H54 (cell line): ENCODE results near the gene CDK17.
"Not testable (repeated sequence)": the region's sequence is repeated elsewhere in the genome, so short reads cannot be mapped to it uniquely, and the experiment has no call there.

Source experiments
- DNase-seq: peaks from one replicate; pipeline ENCODE4 v3.0.0; 2011; ENCODE audit warnings: low spot score, mixed read lengths; ENCODE audit not compliant: insufficient read length
- FAIRE-seq: peaks from 3 replicates; lab custom pipeline; 2011; peaks lifted over from hg19 to GRCh38; lab: Jason Lieb, UNC
- POLR2A ChIP-seq: IDR thresholded peaks from 2 replicates; pipeline ENCODE4 v1.6.1; 2011; ENCODE audit warnings: low read depth, mild to moderate bottlenecking, low read length

The CDK17 gene

GRCh38 chr12:96366381-96366654, 33.9 kb downstream of the CDK17 start:
- no peak for DNase-seq
- FAIRE-seq, result no peak
- no peak for TF ChIP-seq POLR2A

- no peak for FAIRE-seq
- DNase-seq, result no peak
- no peak for TF ChIP-seq POLR2A
Observed at GRCh38 chr12:96365604-96366380, 34.4 kb downstream of the CDK17 start.

GRCh38 chr12:96364092-96364700, 36.0 kb downstream of the CDK17 start:
- no peak for TF ChIP-seq POLR2A
- FAIRE-seq (no peak), DNase-seq (no peak)

GRCh38 chr12:96361074-96361473, 39.2 kb downstream of the CDK17 start:
- no peak for TF ChIP-seq POLR2A
- no peak for DNase-seq
- no peak for FAIRE-seq

GRCh38 chr12:96360550-96360949, 39.7 kb downstream of the CDK17 start:
- no peak for TF ChIP-seq POLR2A
- DNase-seq, result no peak
- no peak for FAIRE-seq

- TF ChIP-seq POLR2A, result no peak
- FAIRE-seq (no peak), DNase-seq (no peak)
Observed at GRCh38 chr12:96359328-96359727, 40.9 kb downstream of the CDK17 start.

GRCh38 chr12:96356831-96357230, 43.4 kb downstream of the CDK17 start:
- no peak for TF ChIP-seq POLR2A
- no peak for DNase-seq
- no peak for FAIRE-seq

GRCh38 chr12:96354844-96355534, 45.2 kb downstream of the CDK17 start:
- FAIRE-seq (no peak), DNase-seq (no peak)
- TF ChIP-seq POLR2A, result no peak

- TF ChIP-seq POLR2A, result no peak
- no peak for FAIRE-seq
- no peak for DNase-seq
Observed at GRCh38 chr12:96354326-96354725, 45.9 kb downstream of the CDK17 start.

- FAIRE-seq, result no peak
Observed at GRCh38 chr12:96352161-96352835, 47.9 kb downstream of the CDK17 start.

GRCh38 chr12:96350982-96351381, 49.3 kb downstream of the CDK17 start:
- no peak for DNase-seq

More at GRCh38 chr12:96352161-96352835, 47.9 kb downstream of the CDK17 start:
- no peak for TF ChIP-seq POLR2A
- DNase-seq, result no peak

GRCh38 chr12:96347130-96347699, 53.0 kb downstream of the CDK17 start:
- no peak for FAIRE-seq

More at GRCh38 chr12:96350982-96351381, 49.3 kb downstream of the CDK17 start:
- TF ChIP-seq POLR2A, result no peak
- no peak for FAIRE-seq

GRCh38 chr12:96346716-96347115, 53.5 kb downstream of the CDK17 start:
- not testable (repeated sequence) for FAIRE-seq, DNase-seq

More at GRCh38 chr12:96347130-96347699, 53.0 kb downstream of the CDK17 start:
- no peak for TF ChIP-seq POLR2A
- no peak for DNase-seq

GRCh38 chr12:96344124-96344695, 56.0 kb downstream of the CDK17 start:
- DNase-seq (no peak), FAIRE-seq (no peak)
- no peak for TF ChIP-seq POLR2A
